Uterus (tissue), 2 donors: ENCODE data around the gene NBPF12.
"Not testable (repeated sequence)": the region's sequence is repeated elsewhere in the genome, so short reads cannot be mapped to it uniquely, and the experiment has no call there.

Experiments
- POLR2A ChIP-seq, 2 donors: fragments of 450-650 bp; IDR thresholded peaks; one replicate each; pipeline ENCODE4 v1.6.1; 2016; ENCODE audit warnings: antibody characterized with exemption in 2 of 2, mild to moderate bottlenecking in 1 of 2, moderate library complexity in 1 of 2
- TF ChIP-seq, protein P1 (sequence below), 4 experiments: fragments of 200-600 bp in 2 of 4; fragments of 450-650 bp in 2 of 4; sonication (generic) in 2 of 4; IDR thresholded peaks; one replicate each; pipeline ENCODE4 v1.5.1; 2016 to 2019; ENCODE audit warnings: antibody characterized with exemption in 4 of 4, mild to moderate bottlenecking in 2 of 4, moderate library complexity in 1 of 4

GRCh38 chr1:146964340-146964739 lies 26.2 kb downstream of the NBPF12 start:
- not testable (repeated sequence) for TF ChIP-seq POLR2A (IDR thresholded peaks at IDR 0.05)
- TF ChIP-seq, protein P1, sequence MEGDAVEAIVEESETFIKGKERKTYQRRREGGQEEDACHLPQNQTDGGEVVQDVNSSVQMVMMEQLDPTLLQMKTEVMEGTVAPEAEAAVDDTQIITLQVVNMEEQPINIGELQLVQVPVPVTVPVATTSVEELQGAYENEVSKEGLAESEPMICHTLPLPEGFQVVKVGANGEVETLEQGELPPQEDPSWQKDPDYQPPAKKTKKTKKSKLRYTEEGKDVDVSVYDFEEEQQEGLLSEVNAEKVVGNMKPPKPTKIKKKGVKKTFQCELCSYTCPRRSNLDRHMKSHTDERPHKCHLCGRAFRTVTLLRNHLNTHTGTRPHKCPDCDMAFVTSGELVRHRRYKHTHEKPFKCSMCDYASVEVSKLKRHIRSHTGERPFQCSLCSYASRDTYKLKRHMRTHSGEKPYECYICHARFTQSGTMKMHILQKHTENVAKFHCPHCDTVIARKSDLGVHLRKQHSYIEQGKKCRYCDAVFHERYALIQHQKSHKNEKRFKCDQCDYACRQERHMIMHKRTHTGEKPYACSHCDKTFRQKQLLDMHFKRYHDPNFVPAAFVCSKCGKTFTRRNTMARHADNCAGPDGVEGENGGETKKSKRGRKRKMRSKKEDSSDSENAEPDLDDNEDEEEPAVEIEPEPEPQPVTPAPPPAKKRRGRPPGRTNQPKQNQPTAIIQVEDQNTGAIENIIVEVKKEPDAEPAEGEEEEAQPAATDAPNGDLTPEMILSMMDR (IDR thresholded peaks at IDR 0.05): not testable (repeated sequence)
